ENCODE measurements around the gene HCK. TPM values are rescaled to one million over a fixed set of nuclear protein-coding genes. Genes with fewer than 3 reads are reported as not detected.

Gene HCK
- total RNA-seq, 1 experiment from 2014 or later, result not detected

- BruUV-seq (replicated peaks), result no TSS peak
- Histone ChIP-seq H3K4me1 (ENCODE audit: insufficient read depth, low read length) (peaks cover 12% of the 10 kb centered on the region), H3K4me2 (ENCODE audit: low read length) (no peak overlapping the region), H3K4me3 (ENCODE audit: low read length) (no peak overlapping the region), H3K36me3 (ENCODE audit: low read depth, low read length) (no peaks in the 10 kb centered on the region), H3K9ac (ENCODE audit: low read length) (no peak overlapping the region), H3K9me2 (replicated peaks; ENCODE audit: low read length) (no peaks in the 10 kb centered on the region), H3K79me2 (ENCODE audit: low read length) (peaks cover 81% of the 10 kb centered on the region), H3K27me3 (ENCODE audit: low read length) (no peaks in the 10 kb centered on the region), H3K27ac (ENCODE audit: low read length) (no peak overlapping the region), H3K9me3 (ENCODE audit: low read length) (no peaks in the 10 kb centered on the region), H3F3A (ENCODE audit: low read length, unreplicated experiment) (no peaks in the 10 kb centered on the region), H2AFZ (ENCODE audit: low read length) (no peak overlapping the region), H4K20me1 (ENCODE audit: low read length) (peaks cover 4% of the 10 kb centered on the region; the same call in 1 of the 2 replicates)
- POLR2A ChIA-PET (ENCODE audit: unreplicated experiment), result no interaction called here
- intact Hi-C loops (cut with micrococcal nuclease), result no loop called here
- ATAC-seq (no peak), DNase-seq (no peak)
- CTCF ChIA-PET, result no interaction called here
- TF ChIP-seq CTCF (conservative IDR thresholded peaks at IDR 0.05; ENCODE audit: low read depth, low read length) (no peak), EZH2phosphoT487 (IDR thresholded peaks at IDR 0.05; ENCODE audit: borderline replicate concordance, low read length) (no peak), EZH2 (IDR thresholded peaks at IDR 0.05; ENCODE audit: low read length, unreplicated experiment) (no peak)
Measured at GRCh38 chr20:32112841-32113240, 60.8 kb downstream of the HCK start.

GRCh38 chr20:32113591-32114260 lies 61.7 kb downstream of the HCK start:
- Histone ChIP-seq H3F3A (ENCODE audit: low read length, unreplicated experiment) (no peaks in the 10 kb centered on the region), H3K9me2 (replicated peaks; ENCODE audit: low read length) (no peaks in the 10 kb centered on the region), H3K27ac (ENCODE audit: low read length) (no peak overlapping the region), H3K9me3 (ENCODE audit: low read length) (no peaks in the 10 kb centered on the region), H3K4me2 (ENCODE audit: low read length) (no peak overlapping the region), H2AFZ (ENCODE audit: low read length) (no peak overlapping the region), H3K79me2 (ENCODE audit: low read length) (peaks cover 87% of the 10 kb centered on the region), H4K20me1 (ENCODE audit: low read length) (peaks cover 4% of the 10 kb centered on the region; the same call in 1 of the 2 replicates), H3K4me3 (ENCODE audit: low read length) (no peak overlapping the region), H3K4me1 (ENCODE audit: insufficient read depth, low read length) (peaks cover 12% of the 10 kb centered on the region), H3K36me3 (ENCODE audit: low read depth, low read length) (no peaks in the 10 kb centered on the region), H3K27me3 (ENCODE audit: low read length) (no peaks in the 10 kb centered on the region), H3K9ac (ENCODE audit: low read length) (no peak overlapping the region)
- intact Hi-C loops (cut with micrococcal nuclease), result no loop called here
- POLR2A ChIA-PET (ENCODE audit: unreplicated experiment), result no interaction called here
- CTCF ChIA-PET, result no interaction called here
- no peak for TF ChIP-seq CTCF (conservative IDR thresholded peaks at IDR 0.05; ENCODE audit: low read depth, low read length)
- no peak for TF ChIP-seq EZH2 (IDR thresholded peaks at IDR 0.05; ENCODE audit: low read length, unreplicated experiment)
- no peak for TF ChIP-seq EZH2phosphoT487 (IDR thresholded peaks at IDR 0.05; ENCODE audit: borderline replicate concordance, low read length)
- DNase-seq, result no peak
- BruUV-seq (replicated peaks), result no TSS peak
- no peak for ATAC-seq

GRCh38 chr20:32114305-32114960 lies 62.4 kb downstream of the HCK start:
- Histone ChIP-seq H4K20me1 (ENCODE audit: low read length) (peaks cover 4% of the 10 kb centered on the region; the same call in 1 of the 2 replicates), H3K36me3 (ENCODE audit: low read depth, low read length) (no peaks in the 10 kb centered on the region), H3K4me2 (ENCODE audit: low read length) (no peak overlapping the region), H3K4me1 (ENCODE audit: insufficient read depth, low read length) (peaks cover 12% of the 10 kb centered on the region), H3K27ac (ENCODE audit: low read length) (no peak overlapping the region), H3F3A (ENCODE audit: low read length, unreplicated experiment) (no peaks in the 10 kb centered on the region), H2AFZ (ENCODE audit: low read length) (no peak overlapping the region), H3K4me3 (ENCODE audit: low read length) (no peak overlapping the region), H3K9ac (ENCODE audit: low read length) (no peak overlapping the region), H3K9me2 (replicated peaks; ENCODE audit: low read length) (no peaks in the 10 kb centered on the region), H3K9me3 (ENCODE audit: low read length) (no peaks in the 10 kb centered on the region), H3K79me2 (ENCODE audit: low read length) (peaks cover 94% of the 10 kb centered on the region), H3K27me3 (ENCODE audit: low read length) (no peaks in the 10 kb centered on the region)
- TF ChIP-seq EZH2phosphoT487 (IDR thresholded peaks at IDR 0.05; ENCODE audit: borderline replicate concordance, low read length), result no peak
- no peak for TF ChIP-seq EZH2 (IDR thresholded peaks at IDR 0.05; ENCODE audit: low read length, unreplicated experiment)
- no peak for TF ChIP-seq CTCF (conservative IDR thresholded peaks at IDR 0.05; ENCODE audit: low read depth, low read length)
- intact Hi-C loops (cut with micrococcal nuclease), result no loop called here
- DNase-seq, result no peak
- no peak for ATAC-seq
- CTCF ChIA-PET, result no interaction called here
- BruUV-seq (replicated peaks), result no TSS peak
- POLR2A ChIA-PET (ENCODE audit: unreplicated experiment), result no interaction called here

Measured in PC-3 (cell line).